NCI-H526 (cell line): ENCODE results near the gene TTC4.
"Not testable (repeated sequence)": the region's sequence is repeated elsewhere in the genome, so short reads cannot be mapped to it uniquely, and the experiment has no call there.

Experiments
- DNase-seq, 2 experiments: peaks; one replicate each; lab custom pipeline; 2025; lab: John Stamatoyannopoulos, UW

TTC4 gene

DNA sequence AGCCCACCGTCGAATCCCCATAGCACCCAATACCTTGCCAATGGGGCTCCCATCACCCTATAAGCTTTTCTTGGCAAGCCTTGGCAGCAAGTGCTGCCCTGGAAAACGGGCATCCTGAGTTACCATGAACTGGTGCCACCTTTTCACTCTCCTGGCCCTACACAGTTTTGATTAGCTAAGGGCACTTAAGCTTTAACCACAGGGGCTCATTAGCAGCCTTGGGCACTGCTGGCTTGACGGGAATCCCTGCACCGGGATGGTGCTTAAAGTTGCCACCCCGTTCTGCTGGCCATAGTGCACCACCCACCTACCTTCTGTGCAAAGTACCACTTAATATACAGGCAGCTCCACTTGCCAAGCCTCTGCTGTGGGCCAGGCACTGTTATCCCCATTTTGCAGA lies 34.9 kb downstream of the TTC4 start:
- DNase-seq = no peak

DNA sequence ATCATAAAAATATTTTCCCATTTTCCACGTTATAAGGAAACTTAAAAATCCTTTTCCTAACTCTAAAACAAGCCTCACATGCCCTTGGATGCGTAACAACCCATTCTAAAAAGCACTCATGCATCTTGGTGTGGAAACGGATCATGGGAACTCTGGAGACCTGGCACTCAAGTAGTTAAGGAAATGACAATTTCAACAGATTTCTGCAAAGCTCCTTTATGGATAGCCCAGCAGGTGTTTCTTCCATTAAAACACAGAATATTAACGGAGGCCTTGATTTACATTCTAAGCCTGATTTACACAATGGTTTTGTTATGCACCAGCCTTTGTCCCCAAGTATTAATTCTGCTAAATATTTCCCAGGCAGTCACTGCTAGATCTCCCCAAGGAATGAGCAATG lies 35.8 kb downstream of the TTC4 start:
- DNase-seq = no peak

- no peak for DNase-seq
These were observed 38.4 kb downstream of the TTC4 start for GRCh38 chr1:54754045-54754444.

DNA sequence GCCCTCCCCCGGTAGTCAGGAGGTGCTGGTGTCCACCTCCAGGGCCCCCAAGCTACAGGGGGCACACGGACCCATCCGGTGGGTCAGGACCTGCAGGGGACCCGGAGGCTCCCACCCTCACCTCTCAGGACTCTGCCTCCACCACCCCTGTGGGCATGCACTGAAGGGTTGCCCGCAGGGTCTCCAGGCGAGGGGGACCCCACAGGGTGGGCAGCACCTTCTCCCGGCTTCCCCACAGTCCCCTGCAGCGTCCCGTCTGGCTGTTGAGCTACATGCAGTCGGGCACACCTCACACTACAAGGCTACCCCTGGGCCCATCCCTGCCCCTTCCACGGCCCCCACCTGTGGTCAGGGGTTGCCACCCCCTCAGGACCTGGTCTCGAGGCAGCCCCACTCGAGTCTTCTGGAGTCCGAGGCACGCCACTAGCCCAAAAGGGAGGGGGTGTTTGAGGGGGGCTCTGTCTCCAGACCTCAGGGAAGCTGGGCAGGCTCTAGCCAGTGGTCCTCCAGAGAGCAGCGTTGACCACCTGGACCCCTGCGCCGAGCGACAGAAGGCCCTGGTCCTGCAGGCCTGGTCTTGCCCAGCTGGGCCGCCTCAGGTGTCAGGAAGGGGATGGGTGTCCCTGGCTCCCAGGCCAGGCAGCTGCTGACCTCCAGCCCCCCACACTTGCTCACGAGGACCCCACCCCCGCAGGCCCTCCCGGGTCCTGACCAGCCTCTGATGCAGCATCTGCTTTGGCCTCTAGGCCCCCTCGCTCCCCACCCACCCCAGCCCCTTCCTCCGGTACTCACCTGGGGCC lies 39.0 kb downstream of the TTC4 start:
- no peak for DNase-seq

GRCh38 chr1:54757833-54758232 lies 42.2 kb downstream of the TTC4 start:
- no peak for DNase-seq

GRCh38 chr1:54758678-54759348 lies 43.2 kb downstream of the TTC4 start:
- no peak for DNase-seq

DNA sequence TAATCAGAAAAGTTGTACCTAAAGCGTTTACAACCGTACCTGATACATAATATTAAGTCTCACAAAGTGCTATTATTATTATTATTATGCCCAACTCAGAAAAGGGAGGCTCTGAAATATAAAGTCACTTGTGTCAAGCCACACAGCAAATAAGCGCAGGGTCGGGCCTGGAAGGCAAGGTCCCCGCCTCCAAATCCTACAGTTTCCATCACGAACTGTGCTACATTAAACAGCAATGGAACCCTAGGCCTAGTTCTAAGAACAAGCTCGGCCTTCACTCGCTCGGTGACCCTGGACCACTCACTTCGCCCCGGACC lies 48.1 kb downstream of the TTC4 start:
- DNase-seq = no peak

DNA sequence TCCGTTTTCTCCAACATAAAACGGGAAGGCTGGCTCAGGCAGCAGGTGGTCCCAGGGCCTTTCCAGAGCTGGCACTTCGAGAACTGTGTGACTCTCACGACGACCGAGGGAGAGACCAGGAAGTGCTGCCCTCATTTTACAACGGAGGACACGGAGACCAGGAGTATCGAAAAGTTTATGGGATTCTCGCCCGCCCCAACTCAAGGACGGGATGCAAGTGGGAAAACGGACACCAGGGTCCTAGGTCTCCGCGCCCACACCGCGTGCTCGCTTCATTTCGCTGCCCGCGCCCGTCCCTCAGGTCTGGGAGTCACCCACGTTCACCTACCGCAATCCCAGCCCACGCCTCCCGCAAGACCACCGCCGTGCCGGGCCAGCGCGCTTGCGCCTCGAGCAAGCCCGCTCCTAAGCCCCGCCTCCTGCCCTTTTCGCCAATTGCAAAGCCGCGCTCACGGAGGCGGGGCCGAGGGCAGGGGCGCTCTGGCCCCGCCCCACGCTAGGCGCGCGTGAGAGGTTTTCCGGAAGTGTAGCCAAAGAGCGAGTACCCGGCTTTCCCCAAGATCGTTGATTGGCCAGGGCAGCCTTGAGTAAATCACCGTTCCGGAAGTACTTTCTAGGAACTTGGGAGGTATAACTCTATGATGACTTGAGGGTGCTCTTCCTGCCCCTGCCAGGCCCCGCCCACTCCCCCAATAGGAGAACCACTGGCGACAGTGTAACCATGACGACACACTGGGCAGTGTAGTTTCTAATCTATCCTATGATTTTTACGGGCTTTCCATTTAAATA lies 48.7 kb downstream of the TTC4 start, which contains the start of gene PARS2:
TSS of gene PARS2 (minus strand) at position 391 of the 789 bp plus-strand sequence. CDS start 5,362 bp downstream, outside the sequence.
- peak; percentile 99 for DNase-seq

- no peak for DNase-seq
These were observed 49.4 kb downstream of the TTC4 start for GRCh38 chr1:54764922-54765561.

DNA sequence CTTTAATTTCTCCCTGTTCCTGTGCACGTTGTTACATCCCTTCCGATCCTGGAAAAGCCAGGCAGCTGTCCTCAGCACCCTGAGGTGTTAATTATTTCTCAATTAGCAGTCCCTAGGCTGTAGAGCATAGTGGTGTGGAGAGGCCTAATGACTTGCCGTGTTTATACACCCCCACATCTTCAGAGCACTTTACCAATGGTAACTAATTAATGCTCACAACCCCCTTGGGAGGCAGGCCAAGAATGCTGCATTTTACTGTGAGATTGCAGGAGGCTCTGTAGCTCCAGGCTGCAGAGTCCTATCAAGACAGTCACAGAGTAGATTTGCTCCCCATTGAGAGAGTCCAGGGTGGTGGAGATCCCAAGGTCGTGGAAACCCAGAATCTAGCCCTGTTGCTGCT lies 51.1 kb downstream of the TTC4 start:
- DNase-seq = peak in 1 of 2 experiments; percentile 12

- no peak for DNase-seq
These were observed 51.9 kb downstream of the TTC4 start for GRCh38 chr1:54767526-54767925.

GRCh38 chr1:54768093-54768492 lies 52.4 kb downstream of the TTC4 start:
- peak in 1 of 2 experiments; percentile 10 for DNase-seq

GRCh38 chr1:54772951-54773350 lies 57.3 kb downstream of the TTC4 start:
- DNase-seq = no peak

DNA sequence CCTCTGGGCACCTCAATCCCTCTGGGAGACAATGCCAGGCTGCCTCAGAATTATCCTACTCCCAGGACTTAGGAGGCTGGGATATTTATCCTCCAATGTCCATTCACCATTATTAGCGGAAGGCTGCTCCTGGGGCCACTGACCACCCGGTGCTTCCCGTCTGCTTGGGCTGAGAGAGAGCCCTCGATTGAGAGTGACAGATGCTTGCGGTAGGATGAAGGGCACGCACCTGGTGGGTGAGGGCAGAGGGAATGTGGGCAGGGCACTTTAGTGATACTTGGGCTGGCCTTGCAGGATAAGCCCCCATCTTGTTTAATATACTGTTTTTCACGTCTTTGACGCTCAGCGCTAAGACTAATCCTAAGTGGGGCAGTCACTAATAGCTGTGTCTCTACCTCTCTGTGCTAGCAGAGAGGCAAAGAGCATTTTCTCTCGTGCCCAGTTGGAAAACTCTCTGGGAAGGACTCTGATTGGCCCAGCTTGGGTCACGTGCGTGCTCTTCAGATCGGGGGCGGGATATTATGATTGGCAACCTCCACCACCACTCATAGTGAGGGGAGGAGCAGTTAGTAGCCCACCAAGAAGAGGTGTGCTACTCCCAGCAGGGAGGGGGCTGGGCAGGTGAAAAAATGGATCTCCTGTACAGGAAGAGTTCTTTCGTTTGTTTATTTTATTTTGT lies 59.3 kb downstream of the TTC4 start:
- peak in 1 of 2 experiments; percentile 38 for DNase-seq

DNA sequence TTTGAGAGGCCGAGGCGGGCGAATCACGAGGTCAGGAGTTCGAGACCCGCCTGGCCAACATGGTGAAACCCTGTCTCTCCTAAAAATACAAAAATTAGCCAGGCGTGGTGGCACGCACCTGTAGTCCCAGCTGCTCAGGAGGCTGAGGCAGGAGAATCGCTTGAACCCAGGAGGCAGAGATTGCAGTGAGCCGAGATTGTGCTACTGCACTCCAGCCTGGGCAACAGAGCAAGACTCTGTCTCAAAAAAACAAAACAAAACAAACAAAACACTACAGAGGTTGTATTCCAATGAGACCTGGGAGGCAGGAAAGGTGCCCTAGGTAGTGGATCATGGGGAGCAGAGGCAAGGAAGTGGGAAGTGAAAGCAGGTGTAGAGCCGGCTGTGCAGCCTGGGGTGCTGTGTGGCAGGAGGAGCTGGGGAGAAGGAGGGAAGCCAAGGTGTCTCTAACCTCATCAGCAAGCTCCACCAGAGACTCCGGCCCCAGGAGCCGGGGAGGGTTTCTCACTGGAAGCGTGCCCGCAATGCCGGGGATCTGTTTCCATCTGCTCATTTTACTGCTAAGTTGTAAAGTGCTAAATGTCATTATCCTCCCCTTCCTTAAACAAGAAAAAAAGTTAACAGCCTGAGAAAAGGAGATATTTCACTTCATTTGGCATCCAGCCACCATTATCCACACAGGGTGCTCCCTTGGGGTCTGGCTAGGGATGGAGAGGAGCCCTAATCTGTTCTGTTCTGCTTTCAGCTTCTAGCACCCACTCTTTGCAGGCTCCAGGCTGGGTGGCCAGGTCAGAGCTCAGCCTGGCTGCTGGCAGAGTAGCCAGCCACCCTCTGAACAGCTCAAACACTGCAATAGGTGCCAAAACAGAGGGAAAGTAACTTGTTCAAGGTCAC lies 60.4 kb downstream of the TTC4 start:
- DNase-seq = not testable (repeated sequence)

DNA sequence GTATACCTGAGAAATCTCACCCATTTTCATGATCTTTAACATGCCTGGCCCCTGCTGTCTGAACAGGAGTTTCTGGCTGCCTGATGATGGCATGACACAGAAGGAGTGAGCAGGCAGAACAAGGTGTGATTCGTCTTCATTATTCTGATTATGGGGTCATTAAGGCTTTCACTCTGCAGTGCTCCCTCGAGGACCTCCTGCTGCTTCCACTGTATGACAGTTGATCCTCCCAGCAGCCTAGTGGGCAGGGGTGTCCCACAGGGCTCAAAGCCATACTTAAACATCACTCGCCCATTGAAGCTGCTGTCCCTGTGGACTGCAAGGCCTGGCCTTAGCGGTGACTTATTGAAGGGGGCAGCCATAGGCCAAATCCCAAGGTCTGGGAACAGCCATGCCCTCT lies 61.4 kb downstream of the TTC4 start:
- DNase-seq = no peak

GRCh38 chr1:54777431-54777830 lies 61.8 kb downstream of the TTC4 start:
- DNase-seq = no peak

- no peak for DNase-seq
These were observed 65.5 kb downstream of the TTC4 start for GRCh38 chr1:54781023-54781723.

DNA sequence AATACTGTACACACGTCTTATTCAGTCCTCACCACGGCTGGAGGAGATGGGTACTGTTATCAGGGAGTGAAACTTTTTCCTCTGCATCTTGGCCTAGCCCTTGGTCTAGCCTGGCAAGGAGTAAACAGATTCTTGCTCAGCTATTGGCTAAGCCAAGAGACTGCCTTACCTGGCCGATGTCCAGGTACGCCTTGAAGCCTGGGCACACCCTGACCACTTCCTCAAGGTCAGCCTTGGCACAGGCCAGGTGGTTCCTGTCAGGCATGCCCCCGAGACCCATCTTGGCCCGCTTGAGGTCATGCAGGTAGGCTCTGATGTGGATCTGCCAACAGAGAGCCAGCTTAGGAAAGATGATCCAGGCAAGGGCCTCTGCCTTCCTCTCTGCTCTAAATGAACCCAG lies 66.5 kb downstream of the TTC4 start:
- DNase-seq = no peak

- DNase-seq = no peak
These were observed 66.9 kb downstream of the TTC4 start for GRCh38 chr1:54782588-54782987.
